ENCODE results near the gene ITSN1.
"Not testable (repeated sequence)": the region's sequence is repeated elsewhere in the genome, so short reads cannot be mapped to it uniquely, and the experiment has no call there.

The ITSN1 gene

GRCh38 chr21:33668180-33668579, 25.9 kb downstream of the ITSN1 start:
- DNase-seq (ENCODE audit: extremely low read depth, insufficient read length): no peak

GRCh38 chr21:33668620-33669019, 26.3 kb downstream of the ITSN1 start:
- H3K4me3 ChIP-seq (replicated peaks; ENCODE audit: low read depth, low read length): no peak overlapping the region
- H3K27me3 ChIP-seq (replicated peaks; ENCODE audit: control insufficient read depth, insufficient read depth, low read length): no peaks in the 10 kb centered on the region
- no peaks in the 10 kb centered on the region for H3K36me3 ChIP-seq (ENCODE audit: control insufficient read depth, insufficient read depth, low read length)
- no peak for DNase-seq (ENCODE audit: extremely low read depth, insufficient read length)
- no peak for TF ChIP-seq CTCF (IDR thresholded peaks at IDR 0.05; ENCODE audit: insufficient read depth, low read length, poor library complexity, severe bottlenecking)

More at GRCh38 chr21:33668180-33668579, 25.9 kb downstream of the ITSN1 start:
- Histone ChIP-seq H3K4me3 (replicated peaks; ENCODE audit: low read depth, low read length) (no peak overlapping the region), H3K36me3 (ENCODE audit: control insufficient read depth, insufficient read depth, low read length) (no peaks in the 10 kb centered on the region), H3K27me3 (replicated peaks; ENCODE audit: control insufficient read depth, insufficient read depth, low read length) (no peaks in the 10 kb centered on the region)
- TF ChIP-seq CTCF (IDR thresholded peaks at IDR 0.05; ENCODE audit: insufficient read depth, low read length, poor library complexity, severe bottlenecking): no peak

GRCh38 chr21:33670076-33670978, 28.0 kb downstream of the ITSN1 start:
- Histone ChIP-seq H3K4me3 (replicated peaks; ENCODE audit: low read depth, low read length) (no peak overlapping the region), H3K27me3 (replicated peaks; ENCODE audit: control insufficient read depth, insufficient read depth, low read length) (no peaks in the 10 kb centered on the region), H3K36me3 (ENCODE audit: control insufficient read depth, insufficient read depth, low read length) (no peaks in the 10 kb centered on the region)
- TF ChIP-seq CTCF (IDR thresholded peaks at IDR 0.05; ENCODE audit: insufficient read depth, low read length, poor library complexity, severe bottlenecking): no peak
- DNase-seq (ENCODE audit: extremely low read depth, insufficient read length): no peak

GRCh38 chr21:33673473-33673872, 31.2 kb downstream of the ITSN1 start:
- H3K4me3 ChIP-seq (replicated peaks; ENCODE audit: low read depth, low read length): no peak overlapping the region
- TF ChIP-seq CTCF (IDR thresholded peaks at IDR 0.05; ENCODE audit: insufficient read depth, low read length, poor library complexity, severe bottlenecking): no peak
- H3K36me3 ChIP-seq (ENCODE audit: control insufficient read depth, insufficient read depth, low read length): no peaks in the 10 kb centered on the region
- no peaks in the 10 kb centered on the region for H3K27me3 ChIP-seq (replicated peaks; ENCODE audit: control insufficient read depth, insufficient read depth, low read length)
- no peak for DNase-seq (ENCODE audit: extremely low read depth, insufficient read length)

- TF ChIP-seq CTCF (IDR thresholded peaks at IDR 0.05; ENCODE audit: insufficient read depth, low read length, poor library complexity, severe bottlenecking): no peak
- no peak overlapping the region for H3K4me3 ChIP-seq (replicated peaks; ENCODE audit: low read depth, low read length)
- DNase-seq (ENCODE audit: extremely low read depth, insufficient read length): no peak
- H3K36me3 ChIP-seq (ENCODE audit: control insufficient read depth, insufficient read depth, low read length): no peaks in the 10 kb centered on the region
- no peaks in the 10 kb centered on the region for H3K27me3 ChIP-seq (replicated peaks; ENCODE audit: control insufficient read depth, insufficient read depth, low read length)
These were observed 31.9 kb downstream of the ITSN1 start for GRCh38 chr21:33674226-33674625.

GRCh38 chr21:33676666-33677065, 34.4 kb downstream of the ITSN1 start:
- DNase-seq (ENCODE audit: extremely low read depth, insufficient read length); H3K36me3 ChIP-seq (ENCODE audit: control insufficient read depth, insufficient read depth, low read length): not testable (repeated sequence)

More at GRCh38 chr21:33676666-33677065, 34.4 kb downstream of the ITSN1 start:
- not testable (repeated sequence) for H3K27me3 ChIP-seq (replicated peaks; ENCODE audit: control insufficient read depth, insufficient read depth, low read length); H3K4me3 ChIP-seq (replicated peaks; ENCODE audit: low read depth, low read length)

All from GM06990 (cell line).